ENCODE data around the gene KCNQ1.

DNA sequence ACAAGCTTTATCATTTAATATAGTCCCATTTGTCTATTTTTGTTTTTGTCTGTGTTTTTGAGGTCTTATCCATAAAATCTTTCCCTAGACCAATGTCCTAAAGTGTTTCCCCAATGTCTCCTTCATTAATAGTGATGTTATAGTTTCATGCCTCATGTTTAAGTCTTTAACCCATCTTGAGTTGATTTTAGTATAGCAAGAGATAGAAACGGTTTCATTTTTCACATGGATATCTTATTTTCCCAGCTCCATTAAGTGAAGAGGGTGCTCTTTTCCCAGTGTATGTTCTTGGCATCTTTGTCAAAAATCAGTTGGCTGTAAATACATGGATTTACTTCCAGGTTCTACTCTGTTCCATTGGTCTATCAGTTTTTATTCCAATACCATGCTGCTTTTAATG, 196.8 kb downstream of the KCNQ1 start:
- TF ChIP-seq, protein P1, sequence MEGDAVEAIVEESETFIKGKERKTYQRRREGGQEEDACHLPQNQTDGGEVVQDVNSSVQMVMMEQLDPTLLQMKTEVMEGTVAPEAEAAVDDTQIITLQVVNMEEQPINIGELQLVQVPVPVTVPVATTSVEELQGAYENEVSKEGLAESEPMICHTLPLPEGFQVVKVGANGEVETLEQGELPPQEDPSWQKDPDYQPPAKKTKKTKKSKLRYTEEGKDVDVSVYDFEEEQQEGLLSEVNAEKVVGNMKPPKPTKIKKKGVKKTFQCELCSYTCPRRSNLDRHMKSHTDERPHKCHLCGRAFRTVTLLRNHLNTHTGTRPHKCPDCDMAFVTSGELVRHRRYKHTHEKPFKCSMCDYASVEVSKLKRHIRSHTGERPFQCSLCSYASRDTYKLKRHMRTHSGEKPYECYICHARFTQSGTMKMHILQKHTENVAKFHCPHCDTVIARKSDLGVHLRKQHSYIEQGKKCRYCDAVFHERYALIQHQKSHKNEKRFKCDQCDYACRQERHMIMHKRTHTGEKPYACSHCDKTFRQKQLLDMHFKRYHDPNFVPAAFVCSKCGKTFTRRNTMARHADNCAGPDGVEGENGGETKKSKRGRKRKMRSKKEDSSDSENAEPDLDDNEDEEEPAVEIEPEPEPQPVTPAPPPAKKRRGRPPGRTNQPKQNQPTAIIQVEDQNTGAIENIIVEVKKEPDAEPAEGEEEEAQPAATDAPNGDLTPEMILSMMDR (IDR thresholded peaks at IDR 0.05): no peak
- no peak for TF ChIP-seq POLR2AphosphoS5 (IDR thresholded peaks at IDR 0.05)
